ENCODE measurements around the gene RAD18. TPM values are rescaled to one million over a fixed set of nuclear protein-coding genes. Genes with fewer than 3 reads are reported as not detected.

The RAD18 gene, protein sequence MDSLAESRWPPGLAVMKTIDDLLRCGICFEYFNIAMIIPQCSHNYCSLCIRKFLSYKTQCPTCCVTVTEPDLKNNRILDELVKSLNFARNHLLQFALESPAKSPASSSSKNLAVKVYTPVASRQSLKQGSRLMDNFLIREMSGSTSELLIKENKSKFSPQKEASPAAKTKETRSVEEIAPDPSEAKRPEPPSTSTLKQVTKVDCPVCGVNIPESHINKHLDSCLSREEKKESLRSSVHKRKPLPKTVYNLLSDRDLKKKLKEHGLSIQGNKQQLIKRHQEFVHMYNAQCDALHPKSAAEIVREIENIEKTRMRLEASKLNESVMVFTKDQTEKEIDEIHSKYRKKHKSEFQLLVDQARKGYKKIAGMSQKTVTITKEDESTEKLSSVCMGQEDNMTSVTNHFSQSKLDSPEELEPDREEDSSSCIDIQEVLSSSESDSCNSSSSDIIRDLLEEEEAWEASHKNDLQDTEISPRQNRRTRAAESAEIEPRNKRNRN
- total RNA-seq (1 to 10 TPM; 1.4 to 6.1 (median 2.9) TPM), polyA plus RNA-seq (1 to 10 TPM in 1 of 2 donors, under 1 TPM in 1; 0.76 to 2.2 TPM)
- long read RNA-seq, donor 1 = 0 reads
- long read RNA-seq, donor 2, partial matches to known transcripts = 0 of 1 reads
- long read RNA-seq, donor 2, other reads (novel, unspliced or antisense) = 0 of 1 reads
- long read RNA-seq, donor 3, partial matches to known transcripts = 0 of 3 reads
- long read RNA-seq, donor 3, other reads (novel, unspliced or antisense) = 3 of 3 reads

GRCh38 chr3:8963137-8963853, at the start of gene RAD18:
Gene RAD18 (minus strand): TSS chr3:8963472. CDS start chr3:8963385, 87 bp downstream.
- peaks cover 0 to 4% (median 0%) of the 10 kb centered on the region in 9 donors for H3K36me3 ChIP-seq
- WGBS, 4 donors = 0 to 1% (median 1%) methylated on average over 35 to 45 of the region's 45 CpGs
- DNase-seq (peak; percentile 89 to 96 (median 92)), ATAC-seq (peak; percentile 88 to 98 (median 96))
- H3K9me3 ChIP-seq = no peaks in the 10 kb centered on the region
- H3K27me3 ChIP-seq = peaks cover 0 to 6% (median 0%) of the 10 kb centered on the region in 9 donors
- TF ChIP-seq POLR2A (IDR thresholded peaks at IDR 0.05) = peak in 1 of 2 donors; percentile 43
- no peak for TF ChIP-seq CTCF (IDR thresholded peaks at IDR 0.05)
- H3K4me3 ChIP-seq = peak within 1 kb of the TSS; percentile 59 to 97 (median 79)
- H3K27ac ChIP-seq = peak within 1 kb of the TSS in 11 of 12 donors; percentile 45 to 86 (median 76)
- H3K4me1 ChIP-seq = peaks cover 0 to 21% (median 10%) of the 10 kb centered on the region in 12 donors
- intact Hi-C loops (cut with DNase I) = loop anchor here in 1 of 10 donors (10.0 kb wide), 1 partner anchor 198 kb away; the partner anchor contains the start of gene OXTR

DNA sequence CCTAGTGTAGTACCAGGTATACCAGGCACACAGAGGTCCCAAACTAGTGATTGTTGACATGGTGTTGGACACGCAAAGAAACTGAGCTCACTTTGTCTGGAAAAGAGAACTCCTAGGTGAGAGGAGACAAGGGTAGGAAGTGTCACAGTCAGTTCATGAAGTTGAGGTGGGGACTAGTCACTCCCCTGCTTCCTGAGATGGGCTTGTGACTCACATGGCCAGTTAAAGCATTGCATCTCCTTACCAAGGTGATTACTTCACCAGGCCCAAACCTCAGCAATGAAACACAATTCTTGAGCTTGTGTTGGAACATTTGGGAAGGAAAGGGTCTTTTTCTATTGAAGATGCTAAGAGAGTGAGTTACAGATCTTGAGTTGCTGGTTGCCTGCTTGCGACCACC, 49.2 kb upstream of the RAD18 start:
- intact Hi-C loops (cut with DNase I) = no loop called here
- ATAC-seq (no peak), DNase-seq (no peak)
- Histone ChIP-seq H3K36me3 (peaks cover 0 to 20% (median 6%) of the 10 kb centered on the region in 9 donors), H3K4me1 (no peaks in the 10 kb centered on the region), H3K27ac (no peak overlapping the region), H3K27me3 (no peaks in the 10 kb centered on the region), H3K4me3 (no peak overlapping the region), H3K9me3 (no peaks in the 10 kb centered on the region)
- no peak for TF ChIP-seq POLR2A (IDR thresholded peaks at IDR 0.05)
- TF ChIP-seq CTCF (IDR thresholded peaks at IDR 0.05) = no peak
- WGBS, 4 donors = 82 to 98% (median 96%) methylated on average over 2 of the region's 2 CpGs

GRCh38 chr3:9009976-9010545, 46.8 kb upstream of the RAD18 start:
- H3K27ac ChIP-seq = no peak overlapping the region
- peaks cover 0 to 20% (median 6%) of the 10 kb centered on the region in 9 donors for H3K36me3 ChIP-seq
- H3K27me3 ChIP-seq = no peaks in the 10 kb centered on the region
- ATAC-seq (no peak), DNase-seq (no peak)
- no peaks in the 10 kb centered on the region for H3K4me1 ChIP-seq
- TF ChIP-seq POLR2A (IDR thresholded peaks at IDR 0.05) (no peak), CTCF (IDR thresholded peaks at IDR 0.05) (no peak)
- WGBS, 4 donors = 91 to 93% (median 92%) methylated on average over 11 of the region's 11 CpGs
- no peak overlapping the region for H3K4me3 ChIP-seq
- intact Hi-C loops (cut with DNase I) = no loop called here
- no peaks in the 10 kb centered on the region for H3K9me3 ChIP-seq
